Left ventricle myocardium inferior (tissue), 1 donor: Measurements from ENCODE around the gene CASTOR1. TPM values are rescaled to one million over a fixed set of nuclear protein-coding genes. Genes with fewer than 3 reads are reported as not detected.

ENCODE experiments used
- DNase-seq: peaks from one replicate; pipeline ENCODE4 v3.0.0-alpha.2; 2020
- H3K27ac ChIP-seq: fragments of 200-600 bp; replicated peaks from 2 replicates; pipeline ENCODE4 v1.8.0; 2021
- H3K27me3 ChIP-seq: fragments of 200-600 bp; 2 replicates; pipeline ENCODE4 v1.8.0; 2021; ENCODE audit warnings: low read depth
- H3K36me3 ChIP-seq: fragments of 200-600 bp; 2 replicates; pipeline ENCODE4 v1.8.0; 2021
- H3K4me1 ChIP-seq: fragments of 200-600 bp; 2 replicates; pipeline ENCODE4 v1.8.0; 2021
- H3K4me3 ChIP-seq: fragments of 200-600 bp; 2 replicates; pipeline ENCODE4 v1.8.0; 2021; ENCODE audit warnings: mild to moderate bottlenecking, moderate library complexity
- H3K9me3 ChIP-seq: fragments of 200-600 bp; replicated peaks from 2 replicates; pipeline ENCODE4 v1.8.0; 2021
- intact Hi-C: fragments of 100-400 bp; cut with micrococcal nuclease; formaldehyde crosslinking; loops from one replicate; pipeline ENCODE4 v1.11.0; 2022
- total RNA-seq: library from RNA; stranded (reverse); fragmentation: NEBNext Ultra II Directional; extraction: Animal tissue kit (Norgen Biotek cat#: 25700); gene quantifications from one replicate; pipeline ENCODE4 v1.2.1, GENCODE V29; 2021
- TF ChIP-seq, protein P1 (sequence below): fragments of 200-600 bp; IDR thresholded peaks from 2 replicates; pipeline ENCODE4 v1.8.0; 2021; ENCODE audit warnings: antibody characterized with exemption, mild to moderate bottlenecking, borderline replicate concordance
- donor health status: DM: no; HTN: yes; CAD: no; lungs with severe emphysema.

CASTOR1 gene
- total RNA-seq, 1 donor from 2014 or later: 6.5 TPM

DNA sequence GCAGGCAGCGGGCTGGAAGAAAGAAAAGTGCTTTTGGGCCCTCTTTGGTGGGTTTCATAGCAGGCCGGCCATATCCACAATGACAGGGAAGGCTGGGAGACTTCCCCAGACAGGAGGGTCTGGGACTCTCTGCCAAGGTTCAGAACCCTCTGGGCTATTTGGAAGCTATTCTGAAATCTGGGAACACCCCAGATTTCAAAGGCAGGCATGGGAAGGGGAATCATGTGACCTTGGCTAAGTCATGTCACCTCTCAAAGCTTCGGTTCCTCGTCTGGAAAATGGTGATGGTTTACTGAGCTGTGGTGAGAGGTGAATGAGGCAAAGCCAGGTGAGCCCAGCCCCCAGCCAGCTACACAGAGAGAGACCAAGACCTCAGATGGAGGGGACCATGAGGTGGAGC is 4.6 kb downstream of the CASTOR1 start:
- H3K36me3 ChIP-seq: peaks cover 20% of the 10 kb centered on the region
- no peaks in the 10 kb centered on the region for H3K27me3 ChIP-seq
- intact Hi-C loops: no loop called here
- no peak overlapping the region for H3K27ac ChIP-seq
- no peak overlapping the region for H3K4me3 ChIP-seq
- H3K9me3 ChIP-seq: no peaks in the 10 kb centered on the region
- DNase-seq: no peak
- H3K4me1 ChIP-seq: peaks cover 25% of the 10 kb centered on the region
- TF ChIP-seq, protein P1, sequence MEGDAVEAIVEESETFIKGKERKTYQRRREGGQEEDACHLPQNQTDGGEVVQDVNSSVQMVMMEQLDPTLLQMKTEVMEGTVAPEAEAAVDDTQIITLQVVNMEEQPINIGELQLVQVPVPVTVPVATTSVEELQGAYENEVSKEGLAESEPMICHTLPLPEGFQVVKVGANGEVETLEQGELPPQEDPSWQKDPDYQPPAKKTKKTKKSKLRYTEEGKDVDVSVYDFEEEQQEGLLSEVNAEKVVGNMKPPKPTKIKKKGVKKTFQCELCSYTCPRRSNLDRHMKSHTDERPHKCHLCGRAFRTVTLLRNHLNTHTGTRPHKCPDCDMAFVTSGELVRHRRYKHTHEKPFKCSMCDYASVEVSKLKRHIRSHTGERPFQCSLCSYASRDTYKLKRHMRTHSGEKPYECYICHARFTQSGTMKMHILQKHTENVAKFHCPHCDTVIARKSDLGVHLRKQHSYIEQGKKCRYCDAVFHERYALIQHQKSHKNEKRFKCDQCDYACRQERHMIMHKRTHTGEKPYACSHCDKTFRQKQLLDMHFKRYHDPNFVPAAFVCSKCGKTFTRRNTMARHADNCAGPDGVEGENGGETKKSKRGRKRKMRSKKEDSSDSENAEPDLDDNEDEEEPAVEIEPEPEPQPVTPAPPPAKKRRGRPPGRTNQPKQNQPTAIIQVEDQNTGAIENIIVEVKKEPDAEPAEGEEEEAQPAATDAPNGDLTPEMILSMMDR: no peak

DNA sequence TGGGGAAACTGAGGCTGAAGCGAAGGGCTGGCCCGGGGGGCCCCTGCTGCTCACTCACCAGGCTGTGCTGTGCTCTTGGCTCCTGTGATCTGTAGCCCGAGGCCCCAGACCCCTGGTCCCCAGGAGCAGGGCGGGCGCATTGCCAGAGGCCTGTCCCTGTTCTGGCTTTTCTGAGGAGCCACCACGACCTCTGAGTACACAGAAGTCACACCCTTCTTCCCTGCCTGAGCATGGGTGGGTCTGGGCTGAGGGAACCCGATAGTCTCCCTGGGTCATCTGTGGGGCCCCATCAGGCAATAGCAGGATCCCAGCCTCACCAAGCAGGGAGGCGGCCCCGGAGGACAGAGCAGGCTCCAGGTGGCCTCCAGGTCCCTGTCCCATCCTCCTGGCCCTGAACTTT is 5.1 kb downstream of the CASTOR1 start:
- Histone ChIP-seq H3K27me3 (no peaks in the 10 kb centered on the region), H3K4me3 (no peak overlapping the region), H3K4me1 (peaks cover 23% of the 10 kb centered on the region), H3K9me3 (no peaks in the 10 kb centered on the region), H3K27ac (no peak overlapping the region), H3K36me3 (peaks cover 20% of the 10 kb centered on the region)
- intact Hi-C loops: no loop called here
- TF ChIP-seq, protein P1: no peak
- no peak for DNase-seq

DNA sequence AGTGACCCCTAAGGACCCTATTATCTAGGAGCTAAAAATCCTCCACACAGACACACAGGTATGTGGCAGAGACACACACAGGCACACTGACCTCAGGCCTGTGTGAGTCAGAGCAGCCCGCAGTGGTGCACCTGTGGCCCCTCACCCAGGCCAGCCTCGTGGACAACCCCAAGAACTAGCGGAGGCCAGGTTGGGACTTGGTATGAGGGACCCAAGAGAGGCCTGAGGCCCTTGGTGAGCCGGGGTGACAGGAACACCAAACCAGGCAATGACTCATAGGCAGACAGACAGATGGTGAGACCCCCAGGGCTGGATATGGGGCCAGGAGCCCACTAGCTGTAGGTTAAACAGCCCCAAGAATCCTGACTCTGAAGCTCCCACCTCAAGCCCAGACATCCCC is 6.0 kb downstream of the CASTOR1 start:
- Histone ChIP-seq H3K36me3 (peaks cover 20% of the 10 kb centered on the region), H3K4me1 (peaks cover 16% of the 10 kb centered on the region), H3K9me3 (no peaks in the 10 kb centered on the region), H3K27ac (no peak overlapping the region), H3K27me3 (no peaks in the 10 kb centered on the region), H3K4me3 (no peak overlapping the region)
- no peak for DNase-seq
- TF ChIP-seq, protein P1: no peak
- intact Hi-C loops: no loop called here

DNA sequence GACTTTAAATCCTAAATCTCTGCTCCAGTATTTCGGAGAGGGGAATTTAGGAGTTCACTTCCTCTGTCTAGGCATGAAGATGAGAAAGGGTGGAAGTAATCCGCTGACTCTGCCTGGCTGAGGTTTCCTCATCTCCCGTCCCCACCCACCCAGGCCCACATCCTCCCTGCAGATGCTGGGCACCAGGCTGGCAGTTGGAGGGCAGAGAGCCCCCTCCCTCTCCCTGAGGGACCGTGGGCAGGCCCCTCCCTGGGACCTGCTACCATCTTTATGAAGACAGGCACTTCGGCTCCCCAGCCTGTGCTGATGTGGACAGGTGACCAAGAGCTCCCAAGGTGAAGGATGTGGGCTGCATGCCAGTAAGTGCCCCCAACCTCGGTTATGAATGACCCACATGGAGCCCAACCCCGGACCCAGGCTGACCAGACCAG is 6.7 kb downstream of the CASTOR1 start:
- TF ChIP-seq, protein P1: no peak
- intact Hi-C loops: no loop called here

DNA sequence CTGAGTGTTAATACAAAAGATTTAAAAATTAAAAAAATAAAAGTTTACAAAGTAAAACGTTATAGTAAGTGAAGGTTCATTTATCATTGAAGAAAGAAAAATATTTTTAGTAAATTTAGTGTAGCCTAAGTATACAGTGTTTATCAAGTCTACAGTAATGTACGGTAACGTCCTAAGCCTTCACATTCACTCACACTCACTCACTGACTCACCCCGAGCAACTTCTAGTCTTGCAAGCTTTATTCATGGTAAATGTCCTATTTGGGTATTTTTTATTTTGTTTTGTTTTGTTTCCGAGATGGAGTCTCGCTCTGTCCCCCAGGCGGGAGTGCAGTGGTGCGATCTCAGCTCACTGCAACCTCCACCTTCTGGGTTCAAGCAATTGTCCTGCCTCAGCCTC is 8.8 kb downstream of the CASTOR1 start:
- TF ChIP-seq, protein P1: no peak
- peaks cover 16% of the 10 kb centered on the region for H3K4me1 ChIP-seq
- no peak overlapping the region for H3K27ac ChIP-seq
- no peak overlapping the region for H3K4me3 ChIP-seq
- H3K9me3 ChIP-seq: no peaks in the 10 kb centered on the region
- peaks cover 8% of the 10 kb centered on the region for H3K36me3 ChIP-seq
- no peak for DNase-seq
- intact Hi-C loops: no loop called here
- no peaks in the 10 kb centered on the region for H3K27me3 ChIP-seq

More for the DNA sequence above, 6.7 kb downstream of the CASTOR1 start:
- no peak for DNase-seq
- no peak overlapping the region for H3K27ac ChIP-seq
- H3K36me3 ChIP-seq: peaks cover 20% of the 10 kb centered on the region
- H3K4me1 ChIP-seq: peaks cover 16% of the 10 kb centered on the region
- H3K9me3 ChIP-seq: no peaks in the 10 kb centered on the region
- H3K27me3 ChIP-seq: no peaks in the 10 kb centered on the region
- H3K4me3 ChIP-seq: no peak overlapping the region

DNA sequence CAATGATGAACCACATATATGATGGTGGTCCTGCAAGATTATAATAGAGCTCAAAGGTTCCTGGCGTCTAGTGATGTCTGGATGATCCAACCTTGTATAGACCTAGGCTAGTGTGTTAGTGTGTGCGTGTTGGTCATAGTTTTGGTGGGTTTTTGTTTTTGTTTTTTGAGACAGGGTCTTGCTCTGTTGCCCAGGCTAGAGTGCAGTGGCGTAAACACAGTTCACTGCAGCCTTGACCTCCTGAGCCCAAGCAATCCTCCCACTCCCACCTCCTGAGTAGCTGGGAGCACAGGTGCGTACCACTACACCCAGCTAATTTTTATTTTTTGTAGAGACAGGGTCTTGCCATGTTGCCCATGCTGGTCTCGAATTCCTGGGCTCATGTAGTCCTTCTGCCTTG is 9.4 kb downstream of the CASTOR1 start:
- H3K4me3 ChIP-seq: no peak overlapping the region
- no peaks in the 10 kb centered on the region for H3K9me3 ChIP-seq
- TF ChIP-seq, protein P1: no peak
- intact Hi-C loops: no loop called here
- H3K27me3 ChIP-seq: no peaks in the 10 kb centered on the region
- no peak for DNase-seq
- no peak overlapping the region for H3K27ac ChIP-seq
- H3K36me3 ChIP-seq: peaks cover 2% of the 10 kb centered on the region
- H3K4me1 ChIP-seq: peaks cover 16% of the 10 kb centered on the region
